CD4-positive, alpha-beta memory T cell (primary cell): ENCODE data around the gene FERMT1. TPM values are rescaled to one million over a fixed set of nuclear protein-coding genes. Genes with fewer than 3 reads are reported as not detected.
"Not testable (repeated sequence)": the region's sequence is repeated elsewhere in the genome, so short reads cannot be mapped to it uniquely, and the experiment has no call there.

Experiments
- CTCF ChIA-PET: fragments of 350-600 bp; sonication (Branson Sonifier 250); formaldehyde crosslinking; loops from one replicate; lab custom pipeline; 2021; ENCODE audit warnings: inconsistent platforms; ENCODE audit not compliant: partially characterized antibody; lab: Charles Lee
- POLR2A ChIA-PET: fragments of 350-600 bp; sonication (Branson Sonifier 250); formaldehyde crosslinking; loops from one replicate; lab custom pipeline; 2021; ENCODE audit not compliant: partially characterized antibody; lab: Charles Lee
- DNase-seq, 5 donors: peaks; one replicate each; pipeline versions ENCODE4 v3.0.0 to v3.0.0-alpha.2; 2020 to 2022; ENCODE audit warnings: mixed read lengths in 1 of 5
- H3K27ac ChIP-seq: one replicate; pipeline ENCODE4 v1.7.0; 2013; ENCODE audit warnings: low read depth, low read length
- H3K27me3 ChIP-seq: 2 replicates; pipeline ENCODE4 v1.7.0; 2013; ENCODE audit warnings: mild to moderate bottlenecking, low read length, moderate library complexity; ENCODE audit not compliant: insufficient read depth
- H3K36me3 ChIP-seq: 2 replicates; pipeline ENCODE4 v1.7.0; 2013; ENCODE audit warnings: mild to moderate bottlenecking, low read length, moderate library complexity; ENCODE audit not compliant: insufficient read depth
- H3K4me1 ChIP-seq: 2 replicates; pipeline ENCODE4 v1.7.0; 2013; ENCODE audit warnings: mild to moderate bottlenecking, low read length, moderate library complexity; ENCODE audit not compliant: insufficient read depth
- H3K4me3 ChIP-seq, 2 donors: one replicate each; pipeline ENCODE4 v1.7.0; 2013; ENCODE audit warnings: low read length in 2 of 2, mild to moderate bottlenecking in 1 of 2
- H3K9me3 ChIP-seq, 2 donors: one replicate each; pipeline ENCODE4 v1.7.0; 2013; ENCODE audit warnings: low read length in 2 of 2, control low read depth in 1 of 2; ENCODE audit not compliant: control insufficient read depth in 1 of 2
- H3K27ac Mint-ChIP-seq, 7 donors: one replicate each; pipeline ENCODE4 v1.8.0; 2020 to 2021; ENCODE audit warnings: mixed read lengths in 7 of 7, mild to moderate bottlenecking in 6 of 7, inconsistent platforms in 3 of 7, moderate library complexity in 3 of 7
- H3K27me3 Mint-ChIP-seq, 2 donors: one replicate each; pipeline ENCODE4 v1.8.0; 2020 to 2021; ENCODE audit warnings: mixed read lengths in 2 of 2
- H3K36me3 Mint-ChIP-seq, 2 donors: one replicate each; pipeline ENCODE4 v1.8.0; 2020 to 2021; ENCODE audit warnings: mixed read lengths in 2 of 2, inconsistent platforms in 1 of 2, mild to moderate bottlenecking in 1 of 2
- H3K4me1 Mint-ChIP-seq, 4 donors: one replicate each; pipeline ENCODE4 v1.8.0; 2020 to 2021; ENCODE audit warnings: mixed read lengths in 4 of 4, mild to moderate bottlenecking in 1 of 4
- H3K4me3 Mint-ChIP-seq, 8 donors: one replicate each; pipeline ENCODE4 v1.8.0; 2020 to 2021; ENCODE audit warnings: mixed read lengths in 8 of 8, mild to moderate bottlenecking in 7 of 8, moderate library complexity in 6 of 8, inconsistent platforms in 3 of 8
- H3K9me3 Mint-ChIP-seq, 8 donors: one replicate each; pipeline ENCODE4 v1.8.0; 2020 to 2021; ENCODE audit warnings: mixed read lengths in 8 of 8, mild to moderate bottlenecking in 5 of 8, inconsistent platforms in 3 of 8, moderate library complexity in 1 of 8
- intact Hi-C: fragments of 100-400 bp; cut with micrococcal nuclease; formaldehyde crosslinking; loops from one replicate; pipeline ENCODE4 v1.15.1; 2023
- polyA plus RNA-seq, 2 donors: library from polyadenylated mRNA; unstranded; fragments of 300-500 nt; fragmentation: Illumina TruSeq; gene quantifications; one replicate each; pipeline ENCODE4 v1.2.3, GENCODE V29; 2021
- total RNA-seq, 2 experiments: library from RNA; stranded (reverse); gene quantifications; one replicate each; pipeline ENCODE4 v1.2.3, GENCODE V29; 2021

FERMT1 gene
- total and polyA plus RNA-seq, 4 experiments from 2014 or later = not detected

- H3K36me3 ChIP-seq = no peaks in the 10 kb centered on the region
- no peaks in the 10 kb centered on the region for H3K9me3 ChIP-seq
- no peak for DNase-seq
- CTCF ChIA-PET = interaction anchor here (0.7 kb wide), 1 partner anchor 15 kb away, joined by 3 read pairs; no protein-coding TSS in a partner anchor
- Mint-ChIP-seq H3K27ac (no peak overlapping the region), H3K4me3 (no peak overlapping the region), H3K4me1 (peaks cover 5 to 11% (median 9%) of the 10 kb centered on the region in 4 donors), H3K27me3 (peaks cover 17 to 19% of the 10 kb centered on the region in 2 donors), H3K36me3 (no peaks in the 10 kb centered on the region), H3K9me3 (no peaks in the 10 kb centered on the region)
- no peaks in the 10 kb centered on the region for H3K27me3 ChIP-seq
- no peaks in the 10 kb centered on the region for H3K4me1 ChIP-seq
- H3K27ac ChIP-seq = no peak overlapping the region
- POLR2A ChIA-PET = no interaction called here
- intact Hi-C loops = no loop called here
- no peak overlapping the region for H3K4me3 ChIP-seq
Measured at GRCh38 chr20:6057691-6058090, 65.1 kb downstream of the FERMT1 start.

- Histone ChIP-seq H3K9me3 (no peaks in the 10 kb centered on the region), H3K27me3 (no peaks in the 10 kb centered on the region), H3K27ac (no peak overlapping the region), H3K36me3 (no peaks in the 10 kb centered on the region), H3K4me3 (no peak overlapping the region), H3K4me1 (no peaks in the 10 kb centered on the region)
- Mint-ChIP-seq H3K9me3 (no peaks in the 10 kb centered on the region), H3K4me1 (peaks cover 5 to 10% (median 7%) of the 10 kb centered on the region in 4 donors), H3K27me3 (peaks cover 17 to 19% of the 10 kb centered on the region in 2 donors), H3K36me3 (no peaks in the 10 kb centered on the region), H3K27ac (no peak overlapping the region), H3K4me3 (no peak overlapping the region)
- CTCF ChIA-PET = interaction anchor here (0.7 to 1.3 kb wide), 2 partner anchors 14 to 19 kb away, joined by 3 read pairs; no protein-coding TSS in a partner anchor
- no peak for DNase-seq
- intact Hi-C loops = no loop called here
- POLR2A ChIA-PET = no interaction called here
Measured at GRCh38 chr20:6057139-6057538, 65.7 kb downstream of the FERMT1 start.

GRCh38 chr20:6055981-6056569 lies 66.8 kb downstream of the FERMT1 start:
- no peaks in the 10 kb centered on the region for H3K36me3 Mint-ChIP-seq
- H3K4me3 Mint-ChIP-seq = no peak overlapping the region
- intact Hi-C loops = no loop called here

GRCh38 chr20:6055161-6055783 lies 67.6 kb downstream of the FERMT1 start:
- Histone ChIP-seq H3K27me3 (no peaks in the 10 kb centered on the region), H3K4me1 (no peaks in the 10 kb centered on the region), H3K36me3 (no peaks in the 10 kb centered on the region), H3K9me3 (no peaks in the 10 kb centered on the region), H3K27ac (no peak overlapping the region), H3K4me3 (no peak overlapping the region)
- H3K27me3 Mint-ChIP-seq = peaks cover 25 to 28% of the 10 kb centered on the region in 2 donors
- DNase-seq = no peak
- H3K36me3 Mint-ChIP-seq = no peaks in the 10 kb centered on the region
- intact Hi-C loops = no loop called here
- H3K9me3 Mint-ChIP-seq = no peaks in the 10 kb centered on the region
- H3K4me1 Mint-ChIP-seq = peaks cover 3 to 9% (median 5%) of the 10 kb centered on the region in 4 donors
- ChIA-PET CTCF (interaction anchor here (1.1 kb wide), 1 partner anchor 525 kb away, joined by 3 read pairs; no protein-coding TSS in a partner anchor), POLR2A (no interaction called here)
- H3K27ac Mint-ChIP-seq = no peak overlapping the region
- no peak overlapping the region for H3K4me3 Mint-ChIP-seq

More at GRCh38 chr20:6055981-6056569, 66.8 kb downstream of the FERMT1 start:
- Histone ChIP-seq H3K4me1 (no peaks in the 10 kb centered on the region), H3K4me3 (no peak overlapping the region), H3K36me3 (no peaks in the 10 kb centered on the region), H3K9me3 (no peaks in the 10 kb centered on the region), H3K27ac (no peak overlapping the region), H3K27me3 (no peaks in the 10 kb centered on the region)
- H3K27ac Mint-ChIP-seq = no peak overlapping the region
- CTCF ChIA-PET = interaction anchor here (1.1 to 1.3 kb wide), 2 partner anchors 20 to 526 kb away, joined by 3 read pairs; no protein-coding TSS in a partner anchor
- peaks cover 4 to 9% (median 5%) of the 10 kb centered on the region in 4 donors for H3K4me1 Mint-ChIP-seq
- H3K9me3 Mint-ChIP-seq = no peaks in the 10 kb centered on the region
- peaks cover 19 to 22% of the 10 kb centered on the region in 2 donors for H3K27me3 Mint-ChIP-seq
- DNase-seq = no peak
- POLR2A ChIA-PET = no interaction called here

GRCh38 chr20:6054689-6055051 lies 68.2 kb downstream of the FERMT1 start:
- H3K9me3 Mint-ChIP-seq, H3K9me3 ChIP-seq, H3K4me3 ChIP-seq, H3K27ac ChIP-seq, CTCF ChIA-PET, H3K27ac Mint-ChIP-seq, H3K27me3 ChIP-seq, H3K36me3 ChIP-seq, POLR2A ChIA-PET, intact Hi-C loops, H3K4me1 ChIP-seq, H3K36me3 Mint-ChIP-seq, H3K4me1 Mint-ChIP-seq, DNase-seq, H3K4me3 Mint-ChIP-seq: not testable (repeated sequence)
- peaks cover 26% of the 10 kb centered on the region in 2 donors for H3K27me3 Mint-ChIP-seq

GRCh38 chr20:6053776-6054688 lies 68.8 kb downstream of the FERMT1 start, which contains the start of gene LRRN4:
Gene LRRN4, minus strand, starts transcription at chr20:6054060. Its CDS starts 1,261 bp downstream, at chr20:6052799.
- H3K27me3 Mint-ChIP-seq = peaks cover 22 to 24% of the 10 kb centered on the region in 2 donors
- H3K4me1 Mint-ChIP-seq = peaks cover 3 to 9% (median 5%) of the 10 kb centered on the region in 4 donors
- Histone ChIP-seq H3K9me3 (no peaks in the 10 kb centered on the region), H3K27ac (no peak within 1 kb of the TSS), H3K4me1 (no peaks in the 10 kb centered on the region), H3K27me3 (no peaks in the 10 kb centered on the region), H3K36me3 (no peaks in the 10 kb centered on the region), H3K4me3 (no peak within 1 kb of the TSS)
- ChIA-PET CTCF (no interaction called here), POLR2A (no interaction called here)
- H3K27ac Mint-ChIP-seq = no peak within 1 kb of the TSS
- DNase-seq = no peak
- H3K4me3 Mint-ChIP-seq = peak within 1 kb of the TSS in 5 of 8 donors; percentile 3 to 69 (median 49)
- intact Hi-C loops = no loop called here
- no peaks in the 10 kb centered on the region for H3K36me3 Mint-ChIP-seq
- H3K9me3 Mint-ChIP-seq = no peaks in the 10 kb centered on the region
